HG03135 (cell line): Measurements from ENCODE around the gene AGPAT2.

Source experiments
- ATAC-seq: cut with Tn5 transposase; IDR thresholded peaks from one replicate; pipeline ENCODE4 v1.9.1; 2021; ENCODE audit warnings: mild to moderate bottlenecking, moderate library complexity; ENCODE audit not compliant: unreplicated experiment

The AGPAT2 gene

GRCh38 chr9:136675477-136676296 is 11.6 kb downstream of the AGPAT2 start:
- ATAC-seq = no peak

GRCh38 chr9:136674786-136675349 is 12.4 kb downstream of the AGPAT2 start:
- ATAC-seq = no peak

GRCh38 chr9:136673975-136674785 is 13.1 kb downstream of the AGPAT2 start:
- ATAC-seq = no peak

GRCh38 chr9:136673088-136673974 is 13.9 kb downstream of the AGPAT2 start:
- ATAC-seq = no peak

- no peak for ATAC-seq
Measured at GRCh38 chr9:136672431-136673087, 14.7 kb downstream of the AGPAT2 start.

GRCh38 chr9:136671646-136672430 is 15.4 kb downstream of the AGPAT2 start:
- no peak for ATAC-seq

GRCh38 chr9:136671254-136671614 is 16.0 kb downstream of the AGPAT2 start:
- ATAC-seq = no peak

GRCh38 chr9:136670576-136671253 is 16.5 kb downstream of the AGPAT2 start:
- ATAC-seq = no peak

- no peak for ATAC-seq
Measured at GRCh38 chr9:136669791-136670464, 17.3 kb downstream of the AGPAT2 start.

- ATAC-seq = no peak
Measured at GRCh38 chr9:136668983-136669790, 18.1 kb downstream of the AGPAT2 start.

- ATAC-seq = no peak
Measured at GRCh38 chr9:136667940-136668760, 19.1 kb downstream of the AGPAT2 start.

- no peak for ATAC-seq
Measured at GRCh38 chr9:136667214-136667939, 19.9 kb downstream of the AGPAT2 start.

GRCh38 chr9:136666372-136667213 is 20.7 kb downstream of the AGPAT2 start:
- no peak for ATAC-seq

GRCh38 chr9:136665704-136666371 is 21.4 kb downstream of the AGPAT2 start:
- no peak for ATAC-seq
